ENCODE measurements around the gene POLR2F. TPM values are rescaled to one million over a fixed set of nuclear protein-coding genes. Genes with fewer than 3 reads are reported as not detected.
"Not testable (repeated sequence)": the region's sequence is repeated elsewhere in the genome, so short reads cannot be mapped to it uniquely, and the experiment has no call there.

The POLR2F gene
- total and polyA plus RNA-seq, 9 donors: 40.3 to 101 (median 65.2) TPM

GRCh38 chr22:37975153-37975552, 21.7 kb downstream of the POLR2F start:
- no peaks in the 10 kb centered on the region for H3K36me3 ChIP-seq
- intact Hi-C loops (cut with DNase I): no loop called here
- no peaks in the 10 kb centered on the region for H3K4me1 ChIP-seq (ENCODE audit: insufficient read depth)
- no peaks in the 10 kb centered on the region for H3K27me3 ChIP-seq
- H3K9me3 ChIP-seq: no peaks in the 10 kb centered on the region
- no peak overlapping the region for H3K4me3 ChIP-seq
- H3K27ac ChIP-seq: no peak overlapping the region
- TF ChIP-seq POLR2A (IDR thresholded peaks at IDR 0.05) (no peak), EP300 (IDR thresholded peaks at IDR 0.05) (no peak), CTCF (IDR thresholded peaks at IDR 0.05) (no peak)
- WGBS, 3 donors: 66 to 75% (median 74%) methylated on average over 2 of the region's 2 CpGs
- no peak for DNase-seq

- H3K36me3 ChIP-seq; H3K27me3 ChIP-seq; H3K4me1 ChIP-seq (ENCODE audit: insufficient read depth); H3K4me3 ChIP-seq; DNase-seq; intact Hi-C loops (cut with DNase I); H3K9me3 ChIP-seq; H3K27ac ChIP-seq: not testable (repeated sequence)
- WGBS, 3 donors: 89 to 91% (median 91%) methylated on average over 8 of the region's 8 CpGs
Observed at GRCh38 chr22:37976022-37976421, 22.5 kb downstream of the POLR2F start.

- Histone ChIP-seq H3K36me3 (no peaks in the 10 kb centered on the region), H3K4me1 (ENCODE audit: insufficient read depth) (no peaks in the 10 kb centered on the region), H3K27ac (no peak overlapping the region), H3K9me3 (no peaks in the 10 kb centered on the region), H3K27me3 (no peaks in the 10 kb centered on the region), H3K4me3 (no peak overlapping the region)
- TF ChIP-seq CTCF (IDR thresholded peaks at IDR 0.05): no peak
- no peak for TF ChIP-seq POLR2A (IDR thresholded peaks at IDR 0.05)
- TF ChIP-seq EP300 (IDR thresholded peaks at IDR 0.05): no peak
- DNase-seq: no peak
- 91 to 97% (median 91%) methylated on average over 4 of the region's 4 CpGs for WGBS, 3 donors
- intact Hi-C loops (cut with DNase I): no loop called here
Observed at GRCh38 chr22:37976547-37976946, 23.0 kb downstream of the POLR2F start.

GRCh38 chr22:37979782-37980181, 26.3 kb downstream of the POLR2F start:
- Histone ChIP-seq H3K27ac (no peak overlapping the region), H3K9me3 (no peaks in the 10 kb centered on the region), H3K36me3 (no peaks in the 10 kb centered on the region), H3K4me3 (no peak overlapping the region), H3K4me1 (ENCODE audit: insufficient read depth) (no peaks in the 10 kb centered on the region), H3K27me3 (no peaks in the 10 kb centered on the region)
- no peak for DNase-seq
- WGBS, 3 donors: 72 to 80% (median 78%) methylated on average over 8 of the region's 8 CpGs
- no peak for TF ChIP-seq CTCF (IDR thresholded peaks at IDR 0.05)
- no peak for TF ChIP-seq EP300 (IDR thresholded peaks at IDR 0.05)
- TF ChIP-seq POLR2A (IDR thresholded peaks at IDR 0.05): no peak
- intact Hi-C loops (cut with DNase I): no loop called here

- Histone ChIP-seq H3K4me1 (ENCODE audit: insufficient read depth) (no peaks in the 10 kb centered on the region), H3K27me3 (no peaks in the 10 kb centered on the region), H3K27ac (no peak overlapping the region), H3K4me3 (no peak overlapping the region), H3K36me3 (no peaks in the 10 kb centered on the region), H3K9me3 (no peaks in the 10 kb centered on the region)
- intact Hi-C loops (cut with DNase I): no loop called here
- TF ChIP-seq POLR2A (IDR thresholded peaks at IDR 0.05) (no peak), EP300 (IDR thresholded peaks at IDR 0.05) (no peak), CTCF (IDR thresholded peaks at IDR 0.05) (no peak)
- DNase-seq: no peak
- WGBS, 3 donors: 95 to 98% (median 97%) methylated on average over 6 of the region's 6 CpGs
Observed at GRCh38 chr22:37981282-37982011, 27.9 kb downstream of the POLR2F start.
